Lung (tissue), 12 donors: Measurements from ENCODE around the gene MS4A13. TPM values are rescaled to one million over a fixed set of nuclear protein-coding genes. Genes with fewer than 3 reads are reported as not detected.
A peak's percentile ranks its signal among the peaks of the same experiment; 100 is the strongest.

Experiments used
- ATAC-seq: fragments of 200-7000 bp; cut with Tn5 transposase; one replicate; pipeline ENCODE4 v1.9.1; 2020; ENCODE audit warnings: moderate number of reproducible peaks; ENCODE audit not compliant: insufficient read depth, low FRiP score
- DNase-seq, 3 donors: peaks; one replicate each; pipeline ENCODE4 v3.0.0-alpha.2; 2013 to 2017
- H3K27ac ChIP-seq, 2 donors: one replicate each; pipeline ENCODE4 v1.5.1; 2013; ENCODE audit warnings: mild to moderate bottlenecking in 2 of 2, moderate library complexity in 2 of 2, control low read depth in 1 of 2, inconsistent platforms in 1 of 2, low read depth in 1 of 2, low read length in 1 of 2
- H3K27me3 ChIP-seq, 3 donors: one replicate each; pipeline ENCODE4 v1.5.1; 2013; ENCODE audit warnings: low read length in 2 of 3; ENCODE audit not compliant: control insufficient read depth in 3 of 3, insufficient read depth in 3 of 3
- H3K36me3 ChIP-seq, 4 donors: one replicate each; pipeline ENCODE4 v1.5.1; 2013; ENCODE audit warnings: low read length in 4 of 4, mild to moderate bottlenecking in 1 of 4, moderate library complexity in 1 of 4; ENCODE audit not compliant: control insufficient read depth in 4 of 4, insufficient read depth in 4 of 4
- H3K4me1 ChIP-seq, 5 donors: one replicate each; pipeline ENCODE4 v1.5.1; 2013; ENCODE audit warnings: low read length in 5 of 5, mild to moderate bottlenecking in 2 of 5, moderate library complexity in 1 of 5; ENCODE audit not compliant: control insufficient read depth in 5 of 5, insufficient read depth in 5 of 5
- H3K4me3 ChIP-seq: one replicate; pipeline ENCODE4 v1.5.1; 2013; ENCODE audit warnings: mild to moderate bottlenecking, control low read depth, moderate library complexity
- H3K9ac ChIP-seq, 2 donors: one replicate each; pipeline ENCODE4 v1.5.1; 2013; ENCODE audit warnings: low read length in 2 of 2, control low read depth in 1 of 2; ENCODE audit not compliant: insufficient read depth in 1 of 2
- H3K9me3 ChIP-seq, 4 donors: one replicate each; pipeline ENCODE4 v1.5.1; 2013; ENCODE audit warnings: low read length in 3 of 4, mild to moderate bottlenecking in 1 of 4, moderate library complexity in 1 of 4; ENCODE audit not compliant: control insufficient read depth in 4 of 4, insufficient read depth in 3 of 4
- CTCF ChIP-seq: IDR thresholded peaks from 2 replicates; pipeline ENCODE4 v1.5.1; 2012; ENCODE audit warnings: mild to moderate bottlenecking; ENCODE audit errors: control extremely low read depth, extremely low read depth
- WGBS, 2 donors: extraction: QIAGEN DNeasy Blood & Tissue Kit; methylation state at CpG; one replicate each; pipeline ENCODE4 v1.1.7; 2013; 5-methylcytosine and 5-hydroxymethylcytosine counted together
- polyA plus RNA-seq, 2 donors: library from polyadenylated mRNA; stranded (reverse); fragments of 200-250 nt; gene quantifications; one replicate each; pipeline ENCODE4 v1.2.1, GENCODE V29; 2013
- total RNA-seq, 2 donors: library from RNA; depleted of rRNA in 1 of 2; stranded (reverse); fragments of >200 nt in 1 of 2; gene quantifications; one replicate each; pipeline ENCODE4 v1.2.1, GENCODE V29; 2014 to 2021
- donor health status: control.
- donor health status: control.
- donor health status: Bipolar disorder and iron deficiency.
- donor health status: healthy.
- donor health status: DM: yes; HTN: yes; CAD: no.

The MS4A13 gene
- total and polyA plus RNA-seq, 4 donors, result not detected

GRCh38 chr11:60511393-60511792 lies 3.8 kb upstream of the MS4A13 start:
- no peaks in the 10 kb centered on the region for H3K36me3 ChIP-seq

GRCh38 chr11:60512651-60513225 lies 2.5 kb upstream of the MS4A13 start:
- H3K4me3 ChIP-seq, result no peak overlapping the region
- H3K36me3 ChIP-seq, result no peaks in the 10 kb centered on the region
- peak; percentile 27 to 91 (median 86) for DNase-seq
- ATAC-seq, result no peak
- H3K4me1 ChIP-seq, result peaks cover 0 to 36% (median 0%) of the 10 kb centered on the region in 5 donors
- no peak for TF ChIP-seq CTCF
- no peaks in the 10 kb centered on the region for H3K27me3 ChIP-seq
- H3K27ac ChIP-seq, result no peak overlapping the region
- H3K9ac ChIP-seq, result no peak overlapping the region
- 71 to 80% methylated on average over 3 of the region's 3 CpGs for WGBS, 2 donors
- H3K9me3 ChIP-seq, result peaks cover 0 to 5% (median 0%) of the 10 kb centered on the region in 4 donors

More at GRCh38 chr11:60511393-60511792, 3.8 kb upstream of the MS4A13 start:
- 64 to 69% methylated on average over 6 of the region's 6 CpGs for WGBS, 2 donors
- DNase-seq (no peak), ATAC-seq (no peak)
- H3K9me3 ChIP-seq, result peaks cover 0 to 5% (median 0%) of the 10 kb centered on the region in 4 donors
- no peak overlapping the region for H3K9ac ChIP-seq
- no peak for TF ChIP-seq CTCF
- H3K4me3 ChIP-seq, result no peak overlapping the region
- H3K4me1 ChIP-seq, result peaks cover 0 to 36% (median 0%) of the 10 kb centered on the region in 5 donors
- no peaks in the 10 kb centered on the region for H3K27me3 ChIP-seq
- H3K27ac ChIP-seq, result no peak overlapping the region

- Histone ChIP-seq H3K9me3 (peaks cover 0 to 5% (median 0%) of the 10 kb centered on the region in 4 donors), H3K9ac (no peak overlapping the region), H3K27ac (no peak overlapping the region), H3K27me3 (no peaks in the 10 kb centered on the region), H3K4me1 (peaks cover 0 to 36% (median 0%) of the 10 kb centered on the region in 5 donors), H3K36me3 (no peaks in the 10 kb centered on the region), H3K4me3 (no peak overlapping the region)
- DNase-seq (peak in 2 of 3 donors; percentile 88 to 89), ATAC-seq (no peak)
- no peak for TF ChIP-seq CTCF
- 52 to 58% methylated on average over 2 of the region's 2 CpGs for WGBS, 2 donors
Observed at GRCh38 chr11:60513496-60514460, 1.4 kb upstream of the MS4A13 start.
